NCI-H2081 (cell line): ENCODE measurements around the gene SLC26A9.

ENCODE experiments used
- DNase-seq, 2 experiments: peaks; one replicate each; lab custom pipeline; 2025; lab: John Stamatoyannopoulos, UW

The SLC26A9 gene

GRCh38 chr1:205948886-205949285, 5.6 kb upstream of the SLC26A9 start:
- DNase-seq: no peak

DNA sequence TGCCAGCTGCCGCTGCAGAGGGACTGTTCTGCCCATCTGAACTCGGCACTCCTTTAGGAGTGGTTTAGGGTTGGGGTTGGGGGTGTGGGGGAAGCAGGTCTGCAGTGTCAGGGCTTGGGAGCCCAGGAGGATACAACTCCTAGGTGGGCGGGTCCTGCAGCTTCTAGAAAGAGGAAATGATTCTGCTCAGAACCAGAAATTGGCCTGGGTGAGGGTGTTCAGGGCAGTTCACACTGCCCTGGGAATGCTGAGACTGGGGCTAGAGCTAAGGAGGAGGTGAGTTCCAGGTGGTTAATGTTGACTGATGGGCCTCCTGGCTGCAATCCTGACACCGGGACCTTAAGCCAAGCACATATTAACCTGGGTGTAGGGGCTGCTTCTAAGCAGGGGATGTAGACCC, 4.8 kb upstream of the SLC26A9 start:
- DNase-seq: no peak

- no peak for DNase-seq
Measured at GRCh38 chr1:205947024-205947423, 3.8 kb upstream of the SLC26A9 start.

DNA sequence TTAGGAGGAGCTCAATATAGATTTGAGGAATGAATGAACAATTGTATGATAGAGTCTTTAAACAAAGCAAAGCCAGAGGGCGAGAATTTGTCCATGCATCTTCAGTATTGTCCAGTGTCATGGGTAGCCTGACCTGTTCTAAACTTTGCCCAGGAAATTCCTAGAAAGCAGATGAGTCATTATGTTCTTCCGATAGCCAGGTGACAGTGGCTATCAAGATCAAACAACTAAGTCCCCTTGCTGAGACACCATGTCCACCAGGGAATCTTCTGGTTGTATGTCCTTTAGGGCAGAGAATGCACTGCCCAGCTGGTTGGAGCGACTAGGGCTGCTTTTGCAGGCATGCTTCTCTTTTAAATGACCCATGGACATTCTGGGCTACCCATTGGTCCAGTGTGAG, 1.8 kb upstream of the SLC26A9 start:
- no peak for DNase-seq

DNA sequence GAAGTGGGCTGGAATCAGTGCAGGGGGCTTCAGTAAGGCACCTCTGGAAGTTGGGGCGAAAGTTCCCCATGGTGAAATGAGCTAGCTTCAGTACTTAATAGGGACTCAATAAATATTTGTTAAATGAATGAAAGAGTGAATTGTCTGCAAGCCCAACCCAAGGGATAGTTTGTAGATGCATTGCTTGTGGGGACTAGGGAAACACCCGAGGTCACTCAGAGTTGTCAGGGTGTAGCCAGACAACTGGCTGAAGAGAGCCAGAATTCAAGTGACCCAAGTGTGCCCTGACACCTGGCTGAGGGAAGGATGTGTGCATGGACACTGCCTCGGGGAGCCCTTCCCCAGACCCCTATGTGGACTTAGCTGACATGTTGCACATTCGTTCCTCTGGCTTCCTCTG, 1.3 kb upstream of the SLC26A9 start:
- no peak for DNase-seq

- DNase-seq: no peak
Measured at GRCh38 chr1:205942631-205943159, 561 bp downstream of the SLC26A9 start.

GRCh38 chr1:205940710-205941109, 2.5 kb downstream of the SLC26A9 start:
- no peak for DNase-seq

DNA sequence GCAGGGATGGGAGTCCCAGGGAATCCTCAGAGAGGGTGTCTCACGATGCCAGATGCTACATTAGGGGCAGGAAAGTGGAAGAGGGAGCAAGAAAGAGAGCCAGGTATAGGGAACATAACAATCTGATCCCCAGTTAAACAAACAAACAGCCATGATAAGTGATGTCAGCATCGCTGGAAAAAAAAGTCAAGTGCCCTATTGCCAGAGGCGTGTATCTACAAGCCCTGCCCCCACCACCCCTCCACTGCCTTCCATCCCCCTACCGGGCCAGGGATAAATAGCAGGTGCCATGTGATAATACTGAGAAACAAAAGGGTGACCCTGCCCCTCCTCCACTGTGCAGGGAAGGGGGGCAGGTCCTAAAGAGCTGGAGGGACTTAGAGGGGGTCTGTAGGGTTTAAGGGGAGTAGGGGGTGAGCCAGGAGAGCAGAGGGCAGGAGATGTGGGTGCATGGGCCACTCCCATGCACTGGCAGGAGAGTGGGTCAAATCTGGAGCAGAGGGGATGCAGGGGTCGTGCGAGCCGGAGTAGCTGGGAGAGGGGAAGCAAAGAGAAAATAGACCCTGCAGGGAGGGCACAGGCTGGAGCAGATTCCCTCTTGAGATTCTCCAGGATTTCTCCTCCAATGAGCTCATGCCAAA, 3.4 kb downstream of the SLC26A9 start:
- peak; percentile 28 to 36 for DNase-seq

- DNase-seq: no peak
Measured at GRCh38 chr1:205938682-205939081, 4.6 kb downstream of the SLC26A9 start.

DNA sequence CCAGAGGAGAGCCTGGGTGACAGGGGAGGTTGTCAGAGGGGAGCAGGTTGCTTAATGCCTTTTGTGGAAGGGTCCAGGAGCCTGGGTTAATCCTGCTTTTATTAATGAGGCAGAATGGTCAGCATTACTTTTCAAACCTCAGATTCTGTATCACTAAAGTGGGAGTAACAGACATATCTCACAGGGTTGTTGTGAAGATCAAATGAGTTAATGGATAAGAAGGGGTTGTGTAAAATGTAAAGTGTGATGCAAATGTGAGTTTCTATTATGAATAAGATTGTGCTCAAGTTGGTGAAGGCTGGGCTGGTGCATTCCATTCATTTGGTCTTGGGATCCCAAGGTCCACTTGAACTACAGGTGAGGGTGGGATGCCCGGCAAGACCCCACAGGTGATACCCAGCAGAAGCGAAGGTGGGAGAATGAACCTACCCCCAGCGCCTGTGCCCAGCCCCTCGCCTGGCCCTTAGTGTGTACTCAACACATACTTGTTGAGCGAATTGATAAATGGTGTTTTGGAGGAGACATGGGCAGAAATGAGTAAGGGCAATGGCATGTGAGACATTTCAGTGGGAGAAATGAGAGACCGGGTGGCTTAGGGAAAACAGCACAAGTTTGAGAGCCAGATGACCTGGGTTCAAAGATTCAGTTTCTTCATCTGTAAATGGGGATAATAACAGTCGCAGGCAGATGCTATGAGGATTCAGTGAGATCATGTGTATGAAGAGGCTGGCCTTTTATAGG, 6.2 kb downstream of the SLC26A9 start:
- DNase-seq: no peak

DNA sequence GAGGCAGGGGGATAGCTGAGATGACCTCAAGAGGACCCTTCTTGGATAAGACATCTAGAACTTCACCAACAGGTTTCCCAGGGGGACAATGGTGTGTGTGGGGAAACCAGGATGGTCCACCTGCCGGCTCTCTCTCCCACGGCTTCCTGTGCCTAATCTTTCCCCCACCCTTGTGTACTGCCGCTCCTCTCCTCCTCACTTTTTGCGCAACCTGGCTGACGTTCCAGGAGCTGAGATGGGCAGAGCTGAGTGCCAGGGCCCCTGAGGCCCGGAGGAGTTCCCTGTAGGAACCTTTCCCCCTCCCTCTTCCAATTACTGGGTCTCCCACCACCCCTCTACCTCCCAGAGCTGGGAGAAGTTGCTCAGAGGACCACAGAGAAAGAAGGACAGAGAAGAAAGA, 6.9 kb downstream of the SLC26A9 start:
- no peak for DNase-seq

DNA sequence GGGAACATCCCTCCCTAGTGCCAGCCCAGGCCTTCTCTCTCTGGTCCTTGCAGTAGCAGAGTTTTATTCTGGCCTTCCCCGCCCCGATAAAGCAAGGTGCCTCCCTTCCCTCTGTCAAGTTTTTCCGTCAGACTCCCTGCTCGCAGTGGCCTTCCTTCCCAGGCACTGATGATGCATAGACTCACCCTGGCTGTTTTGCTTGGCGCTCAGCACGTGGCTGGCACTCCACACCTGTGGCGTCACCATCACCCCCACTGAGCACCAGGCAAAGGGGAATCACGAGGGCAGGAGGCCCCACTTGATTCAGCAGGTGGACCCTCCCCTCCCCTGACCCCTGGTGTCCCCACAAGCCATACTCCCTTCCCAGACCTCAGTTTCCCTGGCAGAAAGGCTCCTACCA, 7.4 kb downstream of the SLC26A9 start:
- no peak for DNase-seq

GRCh38 chr1:205934788-205935187, 8.5 kb downstream of the SLC26A9 start:
- DNase-seq: no peak

DNA sequence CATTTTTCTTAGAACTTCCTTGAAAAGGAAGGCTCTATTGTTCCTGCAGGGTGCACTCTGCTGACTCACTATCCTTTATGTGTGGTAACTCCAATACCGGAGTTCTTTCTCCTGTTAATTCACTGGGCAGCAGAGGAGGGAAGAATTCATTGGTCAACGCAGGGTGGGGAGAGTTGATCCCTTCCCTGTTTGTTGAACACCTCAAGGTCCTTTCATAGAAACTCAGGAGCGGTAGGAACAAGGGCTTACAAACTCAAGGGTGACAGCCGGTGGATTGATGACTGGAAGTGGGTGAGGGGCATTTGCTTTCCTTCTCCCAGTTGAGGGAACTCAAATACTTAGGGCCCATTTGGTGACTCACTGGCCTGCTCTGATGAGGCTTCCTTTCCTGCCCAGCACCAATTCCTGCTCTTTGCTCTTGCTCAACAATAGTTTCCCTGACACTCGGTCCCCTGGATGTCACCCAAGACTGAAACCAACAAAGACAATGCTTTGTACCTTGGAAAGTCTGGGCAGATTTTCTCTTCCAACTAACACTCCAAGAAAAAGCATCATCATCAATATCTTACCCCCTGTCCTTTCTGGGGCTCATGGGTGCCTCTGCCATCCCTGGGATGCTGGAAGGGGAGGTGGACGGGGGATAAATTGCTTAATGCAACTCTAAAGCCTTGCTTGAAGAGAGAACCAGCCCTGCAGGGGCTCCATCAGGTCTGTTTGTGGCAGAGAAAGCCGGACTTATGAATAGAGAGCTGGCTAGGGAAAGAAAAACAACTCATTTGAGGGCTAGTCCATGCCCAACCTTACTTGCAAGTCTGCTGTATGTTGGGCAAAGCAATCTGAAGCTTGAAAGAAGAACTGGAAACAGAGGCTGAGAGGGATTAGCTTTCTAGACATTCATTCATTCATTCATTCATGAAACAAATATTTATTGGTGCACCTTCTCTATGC, 9.3 kb downstream of the SLC26A9 start:
- no peak for DNase-seq

GRCh38 chr1:205932776-205933175, 10.5 kb downstream of the SLC26A9 start:
- no peak for DNase-seq

- DNase-seq: no peak
Measured at GRCh38 chr1:205930799-205931281, 12.4 kb downstream of the SLC26A9 start.

GRCh38 chr1:205930195-205930577, 13.1 kb downstream of the SLC26A9 start:
- DNase-seq: no peak

GRCh38 chr1:205929496-205930194, 13.6 kb downstream of the SLC26A9 start:
- DNase-seq: no peak

GRCh38 chr1:205928317-205928716, 14.9 kb downstream of the SLC26A9 start:
- DNase-seq: peak; percentile 62 to 85

DNA sequence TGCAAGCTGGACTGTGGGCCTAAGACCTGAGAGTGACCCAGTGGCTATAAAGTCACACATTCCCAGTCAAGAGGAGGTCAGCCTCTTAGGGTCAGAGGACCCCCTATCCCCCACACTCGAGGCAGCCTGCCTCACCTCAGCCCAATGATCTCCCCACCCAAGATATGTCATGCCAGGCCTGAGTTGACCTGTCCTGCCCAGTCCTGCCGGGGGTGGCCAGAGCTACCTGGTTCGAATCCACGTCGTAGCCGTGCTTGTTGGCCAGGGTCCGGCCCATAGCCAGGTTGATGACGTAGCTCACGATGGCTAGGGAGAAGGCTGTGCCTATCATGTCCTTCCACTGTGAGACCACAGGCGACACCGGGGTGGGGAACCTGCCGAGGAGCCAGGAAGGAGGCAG, 15.6 kb downstream of the SLC26A9 start:
- no peak for DNase-seq

GRCh38 chr1:205927247-205927646, 16.0 kb downstream of the SLC26A9 start:
- no peak for DNase-seq

- no peak for DNase-seq
Measured at GRCh38 chr1:205926636-205927035, 16.6 kb downstream of the SLC26A9 start.
